NCI-H69 (cell line): Measurements from ENCODE around the gene NFU1.
A peak's percentile ranks its signal among the peaks of the same experiment; 100 is the strongest.
"Not testable (repeated sequence)": the region's sequence is repeated elsewhere in the genome, so short reads cannot be mapped to it uniquely, and the experiment has no call there.

Source experiments
- DNase-seq: peaks from one replicate; lab custom pipeline; 2025; lab: John Stamatoyannopoulos, UW

Gene NFU1

GRCh38 chr2:69450735-69451416 is 13.6 kb upstream of the NFU1 start:
- DNase-seq: no peak

- no peak for DNase-seq
Observed at GRCh38 chr2:69449906-69450305, 12.7 kb upstream of the NFU1 start.

- not testable (repeated sequence) for DNase-seq
Observed at GRCh38 chr2:69443673-69444072, 6.4 kb upstream of the NFU1 start.

- not testable (repeated sequence) for DNase-seq
Observed at GRCh38 chr2:69439499-69439898, 2.3 kb upstream of the NFU1 start.

- no peak for DNase-seq
Observed at GRCh38 chr2:69438580-69438979, 1.3 kb upstream of the NFU1 start.

GRCh38 chr2:69437751-69438154 is 518 bp upstream of the NFU1 start:
- peak; percentile 58 for DNase-seq

GRCh38 chr2:69436596-69436937 is 668 bp downstream of the NFU1 start:
- DNase-seq: peak; percentile 35

- no peak for DNase-seq
Observed at GRCh38 chr2:69434753-69435152, 2.5 kb downstream of the NFU1 start.

- no peak for DNase-seq
Observed at GRCh38 chr2:69429491-69430183, 7.6 kb downstream of the NFU1 start.

- no peak for DNase-seq
Observed at GRCh38 chr2:69428981-69429380, 8.3 kb downstream of the NFU1 start.

GRCh38 chr2:69424419-69424818 is 12.8 kb downstream of the NFU1 start:
- DNase-seq: no peak

- DNase-seq: no peak
Observed at GRCh38 chr2:69422198-69422597, 15.0 kb downstream of the NFU1 start.

- DNase-seq: not testable (repeated sequence)
Observed at GRCh38 chr2:69419111-69419510, 18.1 kb downstream of the NFU1 start.

GRCh38 chr2:69416147-69416546 is 21.1 kb downstream of the NFU1 start:
- DNase-seq: no peak

GRCh38 chr2:69411120-69411519 is 26.1 kb downstream of the NFU1 start:
- DNase-seq: no peak

GRCh38 chr2:69405306-69405705 is 31.9 kb downstream of the NFU1 start:
- DNase-seq: no peak

- no peak for DNase-seq
Observed at GRCh38 chr2:69400121-69400520, 37.1 kb downstream of the NFU1 start.

GRCh38 chr2:69397234-69397633 is 40.0 kb downstream of the NFU1 start:
- no peak for DNase-seq

- no peak for DNase-seq
Observed at GRCh38 chr2:69395866-69396265, 41.4 kb downstream of the NFU1 start.

GRCh38 chr2:69393963-69394362 is 43.3 kb downstream of the NFU1 start:
- DNase-seq: no peak

GRCh38 chr2:69390471-69390870 is 46.8 kb downstream of the NFU1 start:
- DNase-seq: no peak

- no peak for DNase-seq
Observed at GRCh38 chr2:69390001-69390400, 47.2 kb downstream of the NFU1 start.

GRCh38 chr2:69389271-69389670 is 48.0 kb downstream of the NFU1 start:
- peak; percentile 5 for DNase-seq
